Retinal pigment epithelial cell (primary cell): Measurements from ENCODE around the gene ZMYM1.
"Not testable (repeated sequence)": the region's sequence is repeated elsewhere in the genome, so short reads cannot be mapped to it uniquely, and the experiment has no call there.

Experiments used
- DNase-seq: peaks from one replicate; pipeline ENCODE4 v3.0.0-alpha.2; 2010; ENCODE audit warnings: low read depth
- H3K4me3 ChIP-seq: 2 replicates; pipeline ENCODE4 v1.5.1; 2011; ENCODE audit warnings: mild to moderate bottlenecking, low read length, control low read depth, moderate library complexity
- TF ChIP-seq, protein P1 (sequence below): conservative IDR thresholded peaks from 2 replicates; pipeline ENCODE4 v1.5.1; 2011; ENCODE audit warnings: low read depth, low read length, control low read depth, inconsistent platforms

Gene ZMYM1

GRCh38 chr1:35120458-35121133 lies 41.4 kb downstream of the ZMYM1 start:
- no peak for DNase-seq
- peak overlapping the region; percentile 37 for H3K4me3 ChIP-seq

DNA sequence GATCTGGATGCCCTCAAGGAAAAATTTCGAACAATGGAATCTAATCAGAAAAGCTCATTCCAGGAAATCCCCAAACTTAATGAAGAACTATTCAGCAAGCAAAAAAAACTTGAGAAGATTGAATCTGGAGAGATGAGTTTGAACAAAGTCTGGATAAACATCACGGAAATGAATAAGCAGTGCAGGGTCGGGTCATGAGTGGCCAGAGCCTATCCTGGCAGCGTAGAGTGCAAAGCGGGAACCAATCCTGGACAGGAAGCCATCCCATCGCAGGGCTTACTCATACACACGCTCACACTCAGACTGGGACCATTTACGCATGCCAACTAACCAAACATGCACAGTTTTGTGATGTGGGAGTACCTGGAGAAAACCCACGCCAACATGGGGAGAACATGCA lies 43.1 kb downstream of the ZMYM1 start:
- no peak overlapping the region for H3K4me3 ChIP-seq
- DNase-seq, result no peak
- TF ChIP-seq, protein P1, sequence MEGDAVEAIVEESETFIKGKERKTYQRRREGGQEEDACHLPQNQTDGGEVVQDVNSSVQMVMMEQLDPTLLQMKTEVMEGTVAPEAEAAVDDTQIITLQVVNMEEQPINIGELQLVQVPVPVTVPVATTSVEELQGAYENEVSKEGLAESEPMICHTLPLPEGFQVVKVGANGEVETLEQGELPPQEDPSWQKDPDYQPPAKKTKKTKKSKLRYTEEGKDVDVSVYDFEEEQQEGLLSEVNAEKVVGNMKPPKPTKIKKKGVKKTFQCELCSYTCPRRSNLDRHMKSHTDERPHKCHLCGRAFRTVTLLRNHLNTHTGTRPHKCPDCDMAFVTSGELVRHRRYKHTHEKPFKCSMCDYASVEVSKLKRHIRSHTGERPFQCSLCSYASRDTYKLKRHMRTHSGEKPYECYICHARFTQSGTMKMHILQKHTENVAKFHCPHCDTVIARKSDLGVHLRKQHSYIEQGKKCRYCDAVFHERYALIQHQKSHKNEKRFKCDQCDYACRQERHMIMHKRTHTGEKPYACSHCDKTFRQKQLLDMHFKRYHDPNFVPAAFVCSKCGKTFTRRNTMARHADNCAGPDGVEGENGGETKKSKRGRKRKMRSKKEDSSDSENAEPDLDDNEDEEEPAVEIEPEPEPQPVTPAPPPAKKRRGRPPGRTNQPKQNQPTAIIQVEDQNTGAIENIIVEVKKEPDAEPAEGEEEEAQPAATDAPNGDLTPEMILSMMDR, result no peak

More at GRCh38 chr1:35120458-35121133, 41.4 kb downstream of the ZMYM1 start:
- TF ChIP-seq, protein P1, result no peak

GRCh38 chr1:35126546-35126945 lies 47.4 kb downstream of the ZMYM1 start:
- H3K4me3 ChIP-seq, result no peak overlapping the region
- DNase-seq, result no peak
- TF ChIP-seq, protein P1, result no peak

DNA sequence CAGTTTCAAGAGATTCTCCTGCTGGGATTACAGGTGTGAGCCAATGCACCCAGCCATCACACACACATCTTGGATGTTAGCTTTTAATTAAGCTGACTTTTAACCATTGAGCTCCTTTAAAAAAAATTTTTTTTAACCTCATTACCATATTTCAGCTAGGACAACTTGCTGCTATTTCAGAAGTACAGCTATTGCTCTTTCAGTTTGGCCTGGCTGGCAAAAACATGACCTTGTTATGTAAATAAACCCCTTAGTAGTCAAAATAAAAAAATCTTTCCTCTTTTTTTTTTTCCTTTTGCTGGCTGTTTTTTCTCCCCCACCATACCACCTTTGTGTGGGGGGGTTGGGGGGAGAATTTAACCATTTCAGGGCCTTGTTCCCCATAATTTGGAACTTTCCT lies 49.9 kb downstream of the ZMYM1 start:
- DNase-seq, result no peak
- TF ChIP-seq, protein P1, result no peak
- no peak overlapping the region for H3K4me3 ChIP-seq

DNA sequence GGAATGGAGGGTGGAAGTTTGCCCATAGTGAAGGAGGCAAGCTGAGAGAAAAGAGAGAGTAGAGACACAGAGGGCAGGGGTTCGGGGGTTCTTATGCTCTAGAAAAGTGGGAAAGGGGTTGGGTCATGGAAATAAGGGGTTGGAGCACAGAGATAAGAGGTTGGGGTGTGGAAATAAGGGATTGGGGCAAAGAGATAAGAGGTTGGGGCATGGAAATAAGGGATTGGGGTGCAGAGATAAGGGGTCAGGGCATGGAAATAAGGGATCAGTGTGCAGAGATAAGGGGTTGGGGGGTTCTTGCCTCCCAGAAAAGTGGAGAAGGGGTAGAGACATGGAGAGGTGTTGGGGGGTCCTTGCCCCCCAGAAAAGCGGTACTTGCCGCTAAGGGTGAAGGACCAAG lies 57.6 kb downstream of the ZMYM1 start:
- no peak for DNase-seq
- H3K4me3 ChIP-seq, result no peak overlapping the region
- TF ChIP-seq, protein P1, result no peak

- not testable (repeated sequence) for DNase-seq
Observed at GRCh38 chr1:35137590-35137989, 58.4 kb downstream of the ZMYM1 start.

DNA sequence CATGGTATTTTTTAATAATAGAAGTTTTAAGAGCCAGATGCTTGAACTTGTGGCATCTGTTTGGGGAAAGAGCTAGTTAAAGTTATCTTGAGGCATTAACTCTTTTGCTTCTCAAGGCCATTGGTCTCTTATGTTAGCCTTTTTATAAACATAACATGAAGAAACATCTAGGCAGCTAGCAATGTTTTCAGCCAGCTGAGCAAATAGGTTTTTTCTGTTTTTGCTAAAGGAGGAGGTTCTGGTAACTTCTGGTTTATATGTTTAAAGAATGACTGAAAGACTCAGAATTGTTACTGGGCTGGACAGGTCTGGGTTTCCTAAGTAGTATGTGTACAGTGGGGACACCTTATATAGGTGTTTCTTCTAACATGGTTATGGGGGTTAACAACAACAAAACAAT lies 63.1 kb downstream of the ZMYM1 start:
- DNase-seq, H3K4me3 ChIP-seq: not testable (repeated sequence)

More at GRCh38 chr1:35137590-35137989, 58.4 kb downstream of the ZMYM1 start:
- not testable (repeated sequence) for H3K4me3 ChIP-seq

DNA sequence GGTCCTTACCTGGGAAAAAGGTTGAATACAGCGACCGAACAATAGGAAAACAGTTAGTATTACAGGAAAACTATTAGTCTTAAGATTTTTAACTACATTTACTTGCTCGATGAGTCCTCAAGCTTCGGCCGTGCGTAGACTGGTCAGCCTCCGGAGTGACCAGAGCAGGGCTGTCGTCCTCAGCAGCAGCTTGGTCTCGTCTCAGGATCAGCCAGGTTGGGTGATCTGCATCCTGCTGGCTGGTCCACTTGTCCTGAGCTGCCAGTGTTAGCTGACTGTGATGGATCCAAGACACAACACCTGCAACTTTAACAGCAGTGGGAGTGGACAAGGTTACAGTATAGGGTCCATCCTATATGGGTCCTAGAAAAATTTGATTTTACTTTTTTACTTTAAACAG lies 63.5 kb downstream of the ZMYM1 start:
- not testable (repeated sequence) for H3K4me3 ChIP-seq, DNase-seq
